ENCODE data around the gene SH3PXD2A. TPM values are rescaled to one million over a fixed set of nuclear protein-coding genes. Genes with fewer than 3 reads are reported as not detected.

SH3PXD2A gene
- total RNA-seq, 1 experiment from 2014 or later: 3.1 TPM

DNA sequence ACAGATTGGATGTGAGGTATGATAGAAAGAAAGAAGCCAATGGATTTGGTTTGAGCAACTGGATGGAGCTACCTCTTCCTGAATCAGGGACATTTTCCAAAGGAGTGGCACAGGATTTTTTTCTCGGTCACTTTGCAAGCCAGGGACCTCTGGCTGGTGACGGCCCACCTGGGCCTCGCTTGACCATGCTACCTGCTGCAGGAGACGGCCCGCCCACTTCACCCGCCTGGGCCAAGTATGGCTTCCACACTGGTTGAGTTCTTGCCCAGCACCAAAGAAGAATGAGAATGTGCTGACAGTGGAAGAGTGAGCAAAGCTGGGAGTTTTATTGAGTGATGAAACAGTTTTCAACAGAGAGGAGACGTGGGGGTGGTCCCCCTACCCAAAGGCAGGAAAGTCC is 24.5 kb upstream of the SH3PXD2A start:
- no peak for DNase-seq (ENCODE audit: low read depth)
- in situ Hi-C loops (cut with HindIII; ENCODE audit: low pct_unique_long_range_greater_than_20kb, low sequenced_read_pairs): no loop called here

DNA sequence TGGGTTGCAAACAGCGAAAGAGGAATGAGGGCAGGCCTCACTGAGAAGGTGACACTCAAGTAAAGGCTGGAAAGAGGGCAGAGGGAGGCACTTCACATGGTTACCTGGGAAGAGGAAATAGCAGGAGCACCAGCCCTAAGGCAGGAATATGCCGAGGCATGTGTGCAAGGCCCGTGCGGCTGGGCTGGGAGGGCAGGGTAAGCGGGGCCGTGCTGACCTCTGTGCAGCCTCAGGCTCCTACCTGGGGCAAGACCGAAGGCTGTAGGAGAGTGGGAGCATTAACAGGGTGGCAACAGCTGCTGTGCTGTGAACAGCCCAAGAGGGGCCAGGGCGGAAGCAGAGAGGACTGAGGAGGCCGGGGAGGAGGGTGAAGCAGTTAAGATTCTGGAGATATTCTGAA is 24.0 kb upstream of the SH3PXD2A start:
- no peak for DNase-seq (ENCODE audit: low read depth)
- in situ Hi-C loops (cut with HindIII; ENCODE audit: low pct_unique_long_range_greater_than_20kb, low sequenced_read_pairs): no loop called here

- in situ Hi-C loops (cut with HindIII; ENCODE audit: low pct_unique_long_range_greater_than_20kb, low sequenced_read_pairs): no loop called here
- no peak for DNase-seq (ENCODE audit: low read depth)
Measured at GRCh38 chr10:103877861-103878260, 22.5 kb upstream of the SH3PXD2A start.

- no peak for DNase-seq (ENCODE audit: low read depth)
- in situ Hi-C loops (cut with HindIII; ENCODE audit: low pct_unique_long_range_greater_than_20kb, low sequenced_read_pairs): no loop called here
Measured at GRCh38 chr10:103876155-103876554, 20.8 kb upstream of the SH3PXD2A start.

GRCh38 chr10:103874730-103875129 is 19.4 kb upstream of the SH3PXD2A start:
- no peak for DNase-seq (ENCODE audit: low read depth)
- in situ Hi-C loops (cut with HindIII; ENCODE audit: low pct_unique_long_range_greater_than_20kb, low sequenced_read_pairs): no loop called here

DNA sequence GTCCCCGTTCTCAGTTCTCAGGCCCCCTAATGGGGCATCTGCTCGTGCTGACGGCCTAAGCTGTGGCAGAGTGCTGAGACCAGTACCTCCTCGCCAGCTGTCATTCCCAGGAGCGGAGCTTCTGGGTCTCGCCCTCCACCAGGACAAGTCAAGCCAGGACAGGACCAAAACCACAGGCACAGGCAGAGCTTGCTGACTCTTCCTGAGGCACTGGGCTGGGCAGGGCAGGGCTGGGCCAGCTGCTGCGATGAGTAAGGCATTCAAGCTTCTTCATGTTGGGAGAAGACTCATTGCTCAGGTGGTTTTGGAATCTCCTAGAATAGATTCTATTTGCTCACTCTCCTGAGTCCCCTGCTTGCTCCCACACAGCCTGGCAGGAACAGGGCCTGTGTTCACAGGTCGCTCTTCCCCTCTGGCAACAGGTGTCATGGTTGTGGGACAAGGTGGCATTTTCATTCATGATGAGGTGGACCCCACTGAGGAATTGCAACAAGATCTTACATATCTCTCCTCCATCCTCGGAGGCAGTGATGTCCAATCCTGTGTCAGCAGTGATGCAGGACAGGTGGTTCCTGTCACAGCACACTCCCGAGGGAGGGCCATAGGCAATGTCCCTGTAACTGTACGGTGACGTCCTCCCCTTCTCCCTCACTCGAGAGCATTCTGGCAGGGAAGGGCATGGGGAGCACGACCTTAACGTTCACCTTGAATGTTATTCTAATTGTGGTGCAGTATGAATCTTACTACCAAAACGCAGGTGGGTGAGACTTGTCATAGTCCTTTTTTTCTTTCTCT is 17.0 kb upstream of the SH3PXD2A start:
- in situ Hi-C loops (cut with HindIII; ENCODE audit: low pct_unique_long_range_greater_than_20kb, low sequenced_read_pairs): no loop called here
- no peak for DNase-seq (ENCODE audit: low read depth)

DNA sequence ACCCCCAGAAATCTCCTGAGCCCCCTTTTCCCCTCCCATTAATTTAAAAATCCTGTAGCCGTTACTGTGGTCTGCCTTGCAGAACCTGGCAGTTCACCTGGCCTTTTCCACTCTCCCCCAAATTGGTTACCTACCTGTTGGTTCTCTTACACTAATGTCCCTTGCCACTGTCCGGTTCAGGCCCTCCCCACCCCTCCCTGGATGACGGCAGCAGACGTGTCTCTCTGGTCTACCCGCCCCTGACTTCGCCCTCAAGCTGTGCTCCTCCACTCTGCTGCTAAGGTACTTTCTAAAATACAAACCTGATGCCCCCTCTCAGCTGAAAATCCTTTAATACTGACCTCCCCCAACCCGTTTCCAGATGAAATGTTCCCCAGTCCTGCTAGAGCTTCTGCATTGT is 15.6 kb upstream of the SH3PXD2A start:
- in situ Hi-C loops (cut with HindIII; ENCODE audit: low pct_unique_long_range_greater_than_20kb, low sequenced_read_pairs): no loop called here
- no peak for DNase-seq (ENCODE audit: low read depth)

DNA sequence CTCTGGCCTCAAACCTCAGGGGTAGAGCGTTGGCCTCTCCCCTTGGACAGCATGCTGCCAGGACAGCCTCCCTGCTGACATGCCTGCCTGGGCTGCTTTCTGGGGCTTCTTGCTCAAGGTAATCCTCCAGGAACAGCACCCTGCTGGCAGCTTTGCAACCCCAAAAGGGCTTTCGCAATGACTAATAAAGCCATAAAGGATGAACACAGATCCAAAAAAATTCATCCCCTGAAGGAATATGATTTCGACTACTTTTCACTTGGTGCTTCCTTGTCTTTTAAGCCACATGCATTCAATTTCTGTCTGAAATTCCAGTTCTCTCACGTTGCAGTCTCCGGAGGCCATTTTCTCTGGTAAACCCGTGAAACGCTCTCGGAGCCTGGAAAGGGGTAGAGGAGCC is 15.1 kb upstream of the SH3PXD2A start:
- in situ Hi-C loops (cut with HindIII; ENCODE audit: low pct_unique_long_range_greater_than_20kb, low sequenced_read_pairs): no loop called here
- no peak for DNase-seq (ENCODE audit: low read depth)

DNA sequence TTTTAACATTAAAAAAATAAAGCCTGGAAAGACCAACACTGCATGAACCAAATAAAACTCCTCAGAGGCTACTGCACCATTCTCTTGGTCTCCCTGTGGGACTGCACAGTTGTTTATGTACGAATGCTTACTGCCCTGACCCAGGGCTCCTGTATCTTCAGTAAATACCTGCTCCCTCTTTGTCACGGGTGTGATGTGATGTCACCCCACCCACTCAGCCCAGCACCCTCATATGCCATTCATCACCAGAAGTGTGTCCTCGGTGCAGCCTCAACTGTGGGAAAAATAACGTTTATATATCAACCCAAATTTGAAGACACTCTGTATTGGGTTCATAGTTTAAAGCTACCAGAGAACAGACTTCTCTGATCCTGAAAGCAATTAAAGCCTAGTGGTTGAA is 14.0 kb upstream of the SH3PXD2A start:
- in situ Hi-C loops (cut with HindIII; ENCODE audit: low pct_unique_long_range_greater_than_20kb, low sequenced_read_pairs): no loop called here
- no peak for DNase-seq (ENCODE audit: low read depth)

DNA sequence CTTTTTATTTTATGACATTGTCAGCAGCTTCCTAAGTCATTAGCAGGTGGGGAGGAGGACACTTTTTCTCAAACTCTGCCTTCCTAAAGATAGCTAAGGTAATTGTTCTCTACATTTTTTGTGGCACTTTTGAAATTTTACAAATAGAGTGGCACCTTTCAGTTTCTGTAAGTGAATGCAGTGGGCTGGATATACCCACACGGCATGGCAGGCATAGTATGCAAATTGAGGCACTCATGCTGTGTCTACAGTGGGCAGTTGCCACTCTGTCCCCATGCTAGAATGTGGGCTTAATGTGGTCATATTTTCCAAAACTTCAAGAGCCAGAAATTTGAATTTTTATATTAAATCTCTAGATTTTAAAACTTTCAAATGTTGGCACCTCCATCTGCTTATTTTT is 12.8 kb upstream of the SH3PXD2A start:
- in situ Hi-C loops (cut with HindIII; ENCODE audit: low pct_unique_long_range_greater_than_20kb, low sequenced_read_pairs): no loop called here
- no peak for DNase-seq (ENCODE audit: low read depth)

DNA sequence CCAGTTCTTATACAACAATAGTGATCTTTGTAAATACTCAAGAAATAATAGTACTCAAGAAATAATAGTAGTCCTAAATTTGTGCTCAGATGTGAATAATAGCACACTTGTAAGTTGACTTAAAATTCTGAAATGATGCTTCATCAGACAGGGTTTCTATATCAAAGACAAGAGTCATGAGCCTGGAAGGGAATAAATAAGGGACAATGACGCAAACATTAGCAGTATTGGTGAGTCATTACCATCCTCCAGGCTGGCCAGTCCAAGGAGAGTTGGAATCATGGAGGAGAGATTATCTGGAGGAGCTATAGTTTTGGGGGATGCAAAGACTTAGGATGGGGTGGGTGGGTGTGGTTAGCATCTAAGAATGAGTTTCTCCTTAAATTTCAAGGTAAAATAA is 6.1 kb upstream of the SH3PXD2A start:
- no peak for DNase-seq (ENCODE audit: low read depth)

GRCh38 chr10:103859161-103860086 is 4.0 kb upstream of the SH3PXD2A start:
- in situ Hi-C loops (cut with HindIII; ENCODE audit: low pct_unique_long_range_greater_than_20kb, low sequenced_read_pairs): no loop called here
- DNase-seq (ENCODE audit: low read depth): peak; percentile 66

More for the DNA sequence above, 6.1 kb upstream of the SH3PXD2A start:
- in situ Hi-C loops (cut with HindIII; ENCODE audit: low pct_unique_long_range_greater_than_20kb, low sequenced_read_pairs): no loop called here

DNA sequence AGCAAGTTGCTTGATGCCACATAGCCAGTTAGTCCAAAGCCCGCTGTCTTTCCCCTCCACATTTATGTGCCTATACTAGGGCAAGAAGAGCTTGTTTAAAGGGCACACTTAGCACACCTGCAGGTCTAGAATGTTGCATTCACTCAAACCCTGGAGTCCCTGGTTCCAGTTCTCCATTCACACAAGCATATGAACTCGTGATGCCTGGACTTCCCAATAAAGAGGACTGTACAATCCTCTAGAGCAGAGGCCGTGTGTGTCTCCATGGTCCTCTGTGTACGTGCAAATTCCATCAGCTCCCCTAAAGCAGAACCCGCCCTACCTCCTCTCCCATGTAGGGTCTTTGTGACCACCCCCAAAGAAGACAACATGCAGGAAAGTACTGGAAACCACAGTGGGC is 3.0 kb upstream of the SH3PXD2A start:
- in situ Hi-C loops (cut with HindIII; ENCODE audit: low pct_unique_long_range_greater_than_20kb, low sequenced_read_pairs): no loop called here
- DNase-seq (ENCODE audit: low read depth): no peak

- DNase-seq (ENCODE audit: low read depth): no peak
- in situ Hi-C loops (cut with HindIII; ENCODE audit: low pct_unique_long_range_greater_than_20kb, low sequenced_read_pairs): no loop called here
Measured at GRCh38 chr10:103856797-103857170, 1.4 kb upstream of the SH3PXD2A start.

DNA sequence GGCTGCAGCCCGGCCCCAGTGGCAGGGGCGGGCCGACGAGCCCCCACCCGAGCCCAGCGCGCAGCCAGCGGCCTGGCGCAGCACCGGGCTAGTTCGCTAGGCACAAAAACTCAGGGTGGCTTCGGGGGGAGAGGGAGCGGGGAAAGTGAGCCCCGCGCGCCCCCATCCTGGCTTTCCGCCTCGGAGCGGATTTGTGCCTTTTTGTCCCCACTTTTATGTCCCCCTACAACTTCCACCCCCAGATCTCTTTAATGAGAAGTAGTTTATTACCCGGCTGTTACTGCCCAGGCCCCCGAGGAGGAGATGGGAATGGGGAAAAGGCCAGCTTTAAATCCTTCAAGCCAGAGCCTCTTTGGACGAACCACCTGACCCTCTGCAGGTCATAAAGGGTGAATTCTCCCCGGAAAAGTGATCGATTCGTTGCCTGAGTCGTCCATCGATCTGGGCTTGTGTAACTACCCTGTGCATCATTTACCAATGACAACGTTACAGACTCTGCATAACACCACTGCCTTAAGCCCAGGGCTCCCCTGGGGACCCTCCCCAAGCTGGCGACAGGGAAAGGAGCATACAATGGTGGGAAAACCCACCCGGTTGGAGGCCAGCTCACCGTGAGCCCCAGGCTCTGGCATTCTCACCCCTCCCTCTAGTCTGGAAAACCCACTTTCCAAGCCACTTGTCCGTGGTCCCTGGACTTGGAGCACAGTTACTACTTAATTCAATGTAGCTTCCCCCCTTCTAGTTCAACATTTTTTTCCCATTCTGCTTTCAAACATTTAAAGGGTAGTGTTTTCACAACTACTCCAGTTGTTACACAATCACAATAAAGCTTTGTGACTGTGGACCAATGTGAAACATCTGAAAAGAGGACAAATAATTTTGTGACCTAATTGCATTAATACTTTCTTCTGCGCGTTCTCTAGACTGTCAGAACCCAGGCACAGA is 748 bp upstream of the SH3PXD2A start:
- DNase-seq (ENCODE audit: low read depth): no peak
- in situ Hi-C loops (cut with HindIII; ENCODE audit: low pct_unique_long_range_greater_than_20kb, low sequenced_read_pairs): no loop called here

GRCh38 chr10:103854686-103855391 is 537 bp downstream of the SH3PXD2A start:
- in situ Hi-C loops (cut with HindIII; ENCODE audit: low pct_unique_long_range_greater_than_20kb, low sequenced_read_pairs): no loop called here
- no peak for DNase-seq (ENCODE audit: low read depth)

- in situ Hi-C loops (cut with HindIII; ENCODE audit: low pct_unique_long_range_greater_than_20kb, low sequenced_read_pairs): no loop called here
- DNase-seq (ENCODE audit: low read depth): no peak
Measured at GRCh38 chr10:103854265-103854685, 1.1 kb downstream of the SH3PXD2A start.

Measured in Caki2 (cell line).